BE2C (cell line): ENCODE measurements around the gene SCN8A.

Source experiments
- DNase-seq: peaks from one replicate; pipeline ENCODE4 v3.0.0-alpha.2; 2020
- H3K27me3 ChIP-seq: fragments of 250-450 bp; sonication (Bioruptor Pico); 2 replicates; pipeline ENCODE4 v1.5.1; 2020; ENCODE audit warnings: mild to moderate bottlenecking
- H3K36me3 ChIP-seq: fragments of 250-450 bp; sonication (Bioruptor Pico); 2 replicates; pipeline ENCODE4 v1.5.1; 2020; ENCODE audit warnings: mild to moderate bottlenecking
- H3K4me1 ChIP-seq: fragments of 250-450 bp; sonication (Bioruptor Pico); 2 replicates; pipeline ENCODE4 v1.5.1; 2020
- H3K4me3 ChIP-seq: 2 replicates; pipeline ENCODE4 v1.5.1; 2011; ENCODE audit warnings: low read depth, low read length
- H3K9me3 ChIP-seq: fragments of 250-450 bp; sonication (Bioruptor Pico); 2 replicates; pipeline ENCODE4 v1.5.1; 2020
- TF ChIP-seq, protein P1 (sequence below): IDR thresholded peaks from 2 replicates; pipeline ENCODE4 v1.5.1; 2012; ENCODE audit warnings: mild to moderate bottlenecking, low read depth, low read length

SCN8A gene

DNA sequence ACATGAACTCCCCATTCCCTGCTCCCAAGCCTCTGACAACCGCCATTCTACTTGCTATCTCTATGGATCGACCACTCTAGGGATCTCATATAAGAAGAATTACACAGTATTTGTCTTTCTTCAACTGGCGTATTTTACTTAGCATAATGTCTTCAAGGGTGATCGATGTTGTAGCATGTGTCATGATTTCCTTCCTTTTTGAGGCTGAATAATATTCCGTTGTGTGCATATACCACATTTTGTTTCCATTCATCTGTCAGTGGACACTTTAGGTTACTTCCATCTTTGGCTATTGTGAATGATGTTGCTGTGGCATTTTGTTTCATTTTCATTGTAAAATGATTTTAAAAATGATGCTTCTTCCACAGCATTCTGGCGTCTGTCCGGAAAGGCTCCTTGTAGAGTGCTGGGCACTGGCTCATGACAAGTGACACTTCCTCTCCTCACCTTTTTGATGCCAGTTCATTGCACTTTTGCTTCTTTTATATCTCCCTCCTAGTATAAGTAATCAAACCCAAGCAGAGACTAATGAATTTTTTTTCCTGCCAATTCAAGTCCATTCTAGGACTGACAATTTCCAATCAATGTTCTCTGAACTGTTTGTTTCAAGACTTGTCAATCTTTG is 39.3 kb downstream of the SCN8A start:
- Histone ChIP-seq H3K4me1 (peaks cover 4% of the 10 kb centered on the region), H3K27me3 (no peaks in the 10 kb centered on the region)

DNA sequence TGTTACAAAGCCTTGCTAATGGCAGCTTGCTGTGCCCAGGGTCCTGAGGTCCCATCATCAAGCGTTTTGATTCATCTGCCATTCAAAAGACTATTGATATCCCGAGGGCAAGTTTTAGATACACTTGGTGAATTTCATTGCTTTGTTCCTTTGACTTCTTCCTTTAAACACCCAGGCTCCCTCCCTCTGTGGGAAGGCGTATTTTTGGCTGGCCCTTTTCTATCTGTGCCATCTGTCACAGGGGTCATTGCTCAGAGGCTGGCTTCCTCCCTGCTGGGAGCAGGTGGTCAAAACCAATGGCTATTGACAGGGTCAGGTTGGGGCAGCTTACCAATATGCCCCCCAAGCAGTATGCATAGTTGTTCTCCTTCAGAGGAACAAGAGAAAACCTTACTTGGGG is 40.0 kb downstream of the SCN8A start:
- no peaks in the 10 kb centered on the region for H3K9me3 ChIP-seq
- H3K27me3 ChIP-seq = no peaks in the 10 kb centered on the region
- H3K4me3 ChIP-seq = no peak overlapping the region
- TF ChIP-seq, protein P1, sequence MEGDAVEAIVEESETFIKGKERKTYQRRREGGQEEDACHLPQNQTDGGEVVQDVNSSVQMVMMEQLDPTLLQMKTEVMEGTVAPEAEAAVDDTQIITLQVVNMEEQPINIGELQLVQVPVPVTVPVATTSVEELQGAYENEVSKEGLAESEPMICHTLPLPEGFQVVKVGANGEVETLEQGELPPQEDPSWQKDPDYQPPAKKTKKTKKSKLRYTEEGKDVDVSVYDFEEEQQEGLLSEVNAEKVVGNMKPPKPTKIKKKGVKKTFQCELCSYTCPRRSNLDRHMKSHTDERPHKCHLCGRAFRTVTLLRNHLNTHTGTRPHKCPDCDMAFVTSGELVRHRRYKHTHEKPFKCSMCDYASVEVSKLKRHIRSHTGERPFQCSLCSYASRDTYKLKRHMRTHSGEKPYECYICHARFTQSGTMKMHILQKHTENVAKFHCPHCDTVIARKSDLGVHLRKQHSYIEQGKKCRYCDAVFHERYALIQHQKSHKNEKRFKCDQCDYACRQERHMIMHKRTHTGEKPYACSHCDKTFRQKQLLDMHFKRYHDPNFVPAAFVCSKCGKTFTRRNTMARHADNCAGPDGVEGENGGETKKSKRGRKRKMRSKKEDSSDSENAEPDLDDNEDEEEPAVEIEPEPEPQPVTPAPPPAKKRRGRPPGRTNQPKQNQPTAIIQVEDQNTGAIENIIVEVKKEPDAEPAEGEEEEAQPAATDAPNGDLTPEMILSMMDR = no peak
- DNase-seq = no peak
- peaks cover 4% of the 10 kb centered on the region for H3K4me1 ChIP-seq
- H3K36me3 ChIP-seq = no peaks in the 10 kb centered on the region

More for the DNA sequence above, 39.3 kb downstream of the SCN8A start:
- H3K4me3 ChIP-seq = no peak overlapping the region
- H3K9me3 ChIP-seq = no peaks in the 10 kb centered on the region
- DNase-seq = no peak
- H3K36me3 ChIP-seq = no peaks in the 10 kb centered on the region
- TF ChIP-seq, protein P1 = no peak

DNA sequence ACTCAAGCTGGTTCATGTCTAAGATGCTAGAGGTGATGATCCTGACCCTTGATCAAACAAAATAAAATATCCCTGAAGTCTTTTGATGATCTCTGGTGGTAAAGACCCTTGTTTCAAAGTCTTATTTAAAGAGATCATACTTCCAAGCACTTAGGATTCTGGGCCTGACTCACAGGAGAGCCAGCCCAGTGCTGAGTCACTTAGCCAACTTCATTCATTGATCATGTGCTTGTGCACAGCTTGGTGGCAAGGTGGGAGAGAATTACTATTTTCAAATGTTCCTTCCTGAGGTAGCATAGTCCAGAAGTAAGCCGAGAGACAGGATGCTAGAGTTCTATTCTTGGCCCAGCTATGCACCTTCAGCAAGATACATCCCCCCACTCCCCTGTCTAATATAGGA is 40.6 kb downstream of the SCN8A start:
- Histone ChIP-seq H3K4me3 (no peak overlapping the region), H3K4me1 (peaks cover 4% of the 10 kb centered on the region), H3K27me3 (no peaks in the 10 kb centered on the region), H3K9me3 (no peaks in the 10 kb centered on the region), H3K36me3 (no peaks in the 10 kb centered on the region)
- TF ChIP-seq, protein P1 = no peak
- no peak for DNase-seq

- Histone ChIP-seq H3K27me3 (no peaks in the 10 kb centered on the region), H3K4me3 (no peak overlapping the region), H3K9me3 (no peaks in the 10 kb centered on the region), H3K4me1 (peaks cover 4% of the 10 kb centered on the region), H3K36me3 (no peaks in the 10 kb centered on the region)
- no peak for DNase-seq
- TF ChIP-seq, protein P1 = no peak
Observed at GRCh38 chr12:51632623-51633022, 41.6 kb downstream of the SCN8A start.

DNA sequence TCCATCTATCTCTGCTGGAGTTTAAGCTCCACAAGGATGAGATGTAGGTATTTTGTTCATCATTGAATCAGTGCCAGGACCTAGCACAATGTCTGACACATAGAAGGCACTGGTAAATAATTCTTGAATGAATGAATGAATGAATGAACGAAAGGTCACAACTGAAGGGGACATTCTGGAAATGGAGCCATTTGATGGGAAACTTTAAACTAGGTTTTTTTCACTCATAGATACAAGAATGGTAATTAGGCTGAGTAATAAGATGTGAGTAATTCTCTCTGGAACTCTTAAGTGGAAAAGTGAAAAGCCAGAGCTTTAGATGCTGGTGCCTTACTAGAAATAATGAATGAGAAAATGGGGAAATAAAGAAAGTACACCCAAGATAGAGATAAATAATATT is 44.3 kb downstream of the SCN8A start:
- H3K9me3 ChIP-seq = no peaks in the 10 kb centered on the region
- no peaks in the 10 kb centered on the region for H3K27me3 ChIP-seq
- peaks cover 4% of the 10 kb centered on the region for H3K4me1 ChIP-seq
- TF ChIP-seq, protein P1 = no peak
- H3K4me3 ChIP-seq = no peak overlapping the region
- H3K36me3 ChIP-seq = no peaks in the 10 kb centered on the region
- no peak for DNase-seq

GRCh38 chr12:51636581-51636980 is 45.5 kb downstream of the SCN8A start:
- H3K4me3 ChIP-seq = no peak overlapping the region
- DNase-seq = no peak
- TF ChIP-seq, protein P1 = no peak
- H3K4me1 ChIP-seq = peaks cover 4% of the 10 kb centered on the region
- H3K27me3 ChIP-seq = no peaks in the 10 kb centered on the region
- H3K36me3 ChIP-seq = no peaks in the 10 kb centered on the region
- no peaks in the 10 kb centered on the region for H3K9me3 ChIP-seq
